ENCODE data around the gene USH1C.

Gene USH1C

DNA sequence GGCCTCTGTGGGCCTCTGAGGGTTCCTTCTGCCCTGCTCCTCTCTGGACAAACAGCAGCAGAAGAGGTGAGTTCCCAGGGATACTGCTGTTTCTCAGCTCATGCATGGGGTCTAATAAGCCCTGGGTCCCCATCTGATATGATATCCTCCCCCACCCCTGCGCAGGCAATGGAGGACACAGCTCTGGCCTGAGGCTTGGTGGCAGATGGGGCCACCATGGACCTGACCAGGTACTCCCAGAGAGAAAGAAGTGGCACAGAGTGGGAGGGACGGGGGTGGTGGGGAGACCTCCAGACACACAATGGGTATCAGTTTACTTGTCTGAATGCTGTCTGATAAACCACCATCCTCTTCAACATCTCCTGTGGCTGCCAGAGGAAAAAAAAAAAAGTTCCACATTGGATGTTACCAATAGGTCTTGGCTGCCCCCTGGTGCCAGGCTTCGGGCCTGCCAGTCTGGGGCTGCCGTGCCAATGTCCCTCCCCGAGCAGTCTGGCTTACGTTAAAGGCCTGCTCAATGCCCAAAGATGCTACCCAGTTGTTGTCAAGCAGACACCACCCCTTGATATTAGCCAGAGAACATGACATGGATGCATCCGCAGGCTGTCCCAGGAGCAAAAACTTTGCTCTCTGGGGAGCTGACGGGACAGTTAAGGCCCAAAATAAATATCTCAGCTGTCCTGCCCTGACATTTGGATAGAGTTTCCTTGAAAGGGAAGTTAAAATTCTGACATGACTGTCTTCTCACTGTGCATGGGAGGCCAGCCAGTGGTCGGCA, 39.7 kb downstream of the USH1C start:
- peak; percentile 72 for DNase-seq (ENCODE audit: low read depth)

DNA sequence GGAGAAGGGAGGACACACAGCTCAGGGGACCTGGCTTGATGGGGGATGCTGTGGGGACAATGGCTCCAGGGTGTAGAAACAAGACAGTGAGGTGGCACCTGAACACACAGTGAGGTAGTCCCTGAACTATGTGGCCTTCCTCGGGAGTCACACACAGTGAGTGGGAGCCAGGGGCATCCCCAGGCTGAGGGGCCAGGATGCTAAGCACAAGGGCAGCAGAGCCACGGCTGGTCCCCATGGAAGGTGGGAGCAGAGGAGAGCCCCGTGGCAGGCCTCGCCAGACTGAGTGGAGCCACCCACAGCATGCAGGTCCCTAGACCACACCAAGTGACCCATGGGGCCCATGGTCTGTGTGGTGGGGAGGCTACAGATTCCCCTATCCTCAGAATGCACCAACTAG, 41.6 kb downstream of the USH1C start:
- DNase-seq (ENCODE audit: low read depth) = no peak

DNA sequence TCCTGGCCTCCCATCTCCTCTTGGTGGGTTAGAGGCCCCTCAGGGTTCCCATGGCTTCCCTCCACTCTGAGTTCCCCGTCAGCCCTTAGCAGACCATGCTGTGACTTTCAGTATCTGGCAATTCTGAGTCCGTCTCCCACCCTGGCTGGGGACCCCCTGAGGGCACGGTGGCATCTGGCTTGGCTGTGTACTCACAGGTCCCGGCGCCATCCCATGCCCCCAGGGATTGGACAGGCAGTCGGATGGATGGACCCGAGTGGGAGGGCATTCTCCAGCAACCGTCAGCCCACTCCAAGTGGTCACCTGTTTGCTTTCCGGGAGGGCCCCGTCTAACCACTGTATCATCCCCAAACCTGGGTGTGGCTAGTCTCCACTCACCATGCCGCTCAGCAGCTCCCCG, 43.5 kb downstream of the USH1C start:
- no peak for DNase-seq (ENCODE audit: low read depth)

DNA sequence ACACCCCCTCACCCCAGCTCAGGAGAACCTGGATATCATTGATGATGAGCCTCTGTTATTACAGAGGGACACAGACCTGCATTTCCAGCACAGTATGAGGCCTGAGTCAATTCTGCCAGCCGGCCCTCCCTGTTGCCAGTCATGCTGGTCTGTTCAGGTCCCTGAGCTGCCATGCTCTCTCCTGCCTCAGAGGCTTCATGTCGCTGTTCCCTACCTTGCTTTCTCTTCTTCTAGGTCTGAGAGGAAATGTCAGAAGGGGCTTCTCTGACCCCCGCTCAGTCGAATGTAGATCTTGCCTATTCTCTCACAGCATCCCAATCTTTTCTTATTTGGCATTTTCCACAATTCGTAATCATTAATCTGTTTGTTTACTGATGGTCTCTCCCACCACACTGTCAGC, 45.7 kb downstream of the USH1C start:
- no peak for DNase-seq (ENCODE audit: low read depth)

DNA sequence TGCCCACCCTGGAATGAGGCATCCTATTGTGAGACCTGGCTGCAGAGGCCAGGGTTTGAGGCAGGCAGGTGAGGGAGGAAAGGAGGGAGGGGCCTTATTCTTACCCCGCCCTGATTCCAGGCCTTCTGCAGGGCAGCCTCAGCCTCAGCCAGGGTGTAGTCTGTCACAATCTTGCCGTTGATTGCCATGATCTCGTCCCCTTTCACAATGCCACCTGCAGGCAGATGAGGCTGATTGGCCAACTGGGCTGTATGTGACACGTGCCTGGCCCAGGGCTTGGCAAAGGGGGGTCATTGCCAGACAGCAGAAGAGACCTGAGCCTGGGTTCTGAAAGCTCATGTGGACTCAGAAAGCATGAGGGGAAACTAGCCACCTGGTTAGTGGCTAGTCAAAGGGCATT, 46.2 kb downstream of the USH1C start:
- DNase-seq (ENCODE audit: low read depth) = no peak

DNA sequence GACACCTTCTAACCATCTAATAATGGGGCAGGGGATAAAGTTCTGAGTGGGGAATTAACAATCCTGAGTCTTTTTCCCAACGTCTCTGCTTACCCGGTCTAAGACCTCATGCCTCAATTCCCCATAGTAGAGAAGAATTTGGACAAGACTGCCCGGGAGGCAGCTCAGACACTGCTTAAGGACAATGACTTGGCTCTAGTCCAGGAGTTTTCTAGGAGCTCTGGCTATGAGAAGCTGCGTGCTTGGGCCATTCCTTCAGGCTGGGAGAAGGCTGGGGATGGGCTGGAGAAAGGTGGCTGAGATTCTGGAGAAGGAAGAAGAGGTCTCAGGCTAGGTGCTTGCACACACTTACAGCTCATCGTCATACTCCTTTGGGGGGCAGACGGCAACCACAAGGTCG, 47.8 kb downstream of the USH1C start:
- DNase-seq (ENCODE audit: low read depth) = no peak

DNA sequence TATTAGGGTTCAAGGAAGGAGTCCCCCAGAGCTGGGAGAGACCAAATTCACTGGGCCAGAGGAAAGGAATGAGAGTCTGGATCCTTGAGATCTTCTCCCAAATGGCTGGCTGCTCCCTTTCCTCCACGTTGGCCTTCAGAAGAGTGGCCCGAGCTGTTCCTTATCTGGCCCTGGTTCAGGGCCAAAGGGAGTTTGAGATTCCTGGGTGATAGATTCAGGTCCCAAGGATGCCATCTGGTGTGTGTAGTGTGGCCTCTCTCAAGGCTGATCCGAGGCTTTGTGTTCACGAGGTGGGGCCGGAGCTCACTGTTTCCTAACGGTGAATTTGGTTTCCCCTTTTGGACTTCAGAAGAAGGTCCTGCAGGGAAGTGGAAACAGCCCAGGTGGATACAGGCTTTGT, 50.2 kb downstream of the USH1C start:
- no peak for DNase-seq (ENCODE audit: low read depth)

DNA sequence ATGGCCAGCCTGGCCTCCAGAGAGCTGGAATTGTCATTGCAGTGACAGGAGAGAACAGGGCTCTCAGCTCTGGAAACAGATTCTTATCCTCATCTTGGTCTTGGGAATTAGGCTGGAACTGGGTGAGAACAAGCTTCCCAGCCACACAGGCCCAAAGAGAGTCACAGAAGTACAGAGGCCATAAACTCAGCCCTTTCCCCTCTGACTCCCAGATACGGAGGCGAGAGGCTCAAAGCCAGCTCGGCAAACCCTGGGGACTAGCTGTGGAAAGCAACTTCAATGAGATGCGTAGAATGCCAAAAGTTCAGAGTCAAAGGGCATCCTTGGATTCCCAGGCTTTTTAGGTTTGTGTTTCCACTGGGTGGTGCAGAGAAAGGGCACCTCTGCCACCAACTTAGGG, 53.3 kb downstream of the USH1C start:
- DNase-seq (ENCODE audit: low read depth) = no peak

DNA sequence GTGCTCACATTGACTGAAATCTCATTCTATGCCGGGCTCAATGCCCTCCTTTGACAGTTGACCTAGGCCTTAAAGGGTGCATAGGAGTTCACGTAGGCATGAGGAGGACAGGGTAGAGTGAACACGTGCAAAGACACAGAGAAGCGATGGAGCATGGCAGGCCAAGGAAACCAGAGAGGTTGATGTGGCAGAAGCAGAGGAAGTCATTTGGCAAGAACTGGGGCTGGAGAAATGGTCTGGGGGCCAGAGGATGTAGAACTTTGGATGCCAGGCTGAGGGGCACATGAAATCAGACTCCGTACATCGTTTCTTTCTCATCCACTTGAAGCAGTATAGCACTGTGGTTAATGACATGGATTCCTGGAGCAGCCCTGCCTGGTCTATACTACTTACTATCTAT, 54.0 kb downstream of the USH1C start:
- DNase-seq (ENCODE audit: low read depth) = no peak

DNA sequence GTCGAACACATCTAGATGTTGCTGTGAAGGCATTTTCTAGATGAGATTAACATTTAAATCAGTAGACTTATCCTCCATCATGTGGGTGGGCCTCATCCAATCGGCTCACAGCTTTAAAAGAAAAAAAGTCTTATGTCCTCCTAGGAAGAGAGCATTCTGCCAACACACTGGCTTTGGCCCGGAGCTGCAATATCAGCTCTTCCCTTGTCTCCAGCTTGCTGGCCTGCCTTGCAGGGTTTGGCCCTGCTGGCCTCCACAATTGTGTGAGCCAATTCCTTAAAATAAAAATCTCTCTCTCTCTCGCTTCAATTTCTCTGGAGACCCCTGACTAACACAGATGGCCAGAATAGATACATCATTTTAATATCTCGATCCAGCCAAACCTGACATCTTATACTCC, 54.5 kb downstream of the USH1C start:
- DNase-seq (ENCODE audit: low read depth) = no peak

DNA sequence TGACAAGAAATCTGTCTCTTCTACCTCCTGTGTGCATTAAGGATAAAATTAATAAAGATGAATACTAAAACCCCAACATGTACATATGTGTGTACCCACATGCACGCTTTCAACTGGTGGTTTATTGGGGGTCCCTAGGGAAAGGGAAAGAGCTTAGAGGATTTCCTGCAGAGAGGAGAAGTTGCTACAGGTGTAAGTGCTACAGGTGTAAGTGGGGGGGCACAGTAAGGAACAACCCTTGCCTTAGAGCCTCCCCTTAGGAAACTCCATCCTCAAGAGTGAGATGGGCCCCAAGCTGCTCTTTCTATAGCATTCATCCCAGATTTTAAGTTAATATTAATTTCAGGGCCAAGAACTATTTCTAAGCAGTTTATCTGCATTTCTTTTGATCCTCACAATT, 55.7 kb downstream of the USH1C start:
- DNase-seq (ENCODE audit: low read depth) = no peak

DNA sequence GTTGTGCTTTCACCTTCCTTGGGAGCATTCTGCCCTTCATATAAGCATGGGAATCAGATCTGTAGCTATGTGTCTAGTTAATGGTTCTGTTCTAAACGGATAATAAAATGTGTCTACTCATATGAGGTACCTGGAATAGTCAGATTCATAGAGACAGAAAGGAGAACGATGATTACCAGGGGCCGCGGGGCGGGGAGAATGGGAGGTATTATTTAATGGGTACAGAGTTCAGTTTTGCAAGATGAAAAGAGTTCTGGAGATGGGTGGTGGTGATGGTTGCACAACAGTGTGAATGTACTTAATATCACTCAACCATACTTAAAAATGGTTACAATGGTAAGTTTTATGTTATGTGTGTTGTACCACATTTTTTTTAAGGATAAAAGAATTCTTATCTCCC, 57.6 kb downstream of the USH1C start:
- DNase-seq (ENCODE audit: low read depth) = no peak

DNA sequence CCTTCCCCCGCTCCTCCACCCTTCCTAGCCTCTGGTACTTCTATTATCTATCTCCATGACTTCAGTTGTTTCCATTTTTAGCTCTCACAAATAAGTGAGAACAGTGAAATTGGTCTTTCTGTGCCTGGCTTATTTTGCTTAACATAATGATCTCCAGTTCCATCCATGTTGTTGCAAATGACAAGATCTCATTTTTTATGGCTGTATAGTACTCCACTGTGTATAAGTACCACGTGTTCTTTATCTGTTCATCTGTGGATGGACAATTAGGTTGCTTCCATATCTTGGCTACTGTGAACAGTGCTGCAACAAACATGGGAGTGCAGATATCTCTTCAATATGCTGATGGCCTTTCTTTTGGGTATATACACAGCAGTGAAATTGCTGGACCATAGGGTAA, 60.7 kb downstream of the USH1C start:
- no peak for DNase-seq (ENCODE audit: low read depth)

DNA sequence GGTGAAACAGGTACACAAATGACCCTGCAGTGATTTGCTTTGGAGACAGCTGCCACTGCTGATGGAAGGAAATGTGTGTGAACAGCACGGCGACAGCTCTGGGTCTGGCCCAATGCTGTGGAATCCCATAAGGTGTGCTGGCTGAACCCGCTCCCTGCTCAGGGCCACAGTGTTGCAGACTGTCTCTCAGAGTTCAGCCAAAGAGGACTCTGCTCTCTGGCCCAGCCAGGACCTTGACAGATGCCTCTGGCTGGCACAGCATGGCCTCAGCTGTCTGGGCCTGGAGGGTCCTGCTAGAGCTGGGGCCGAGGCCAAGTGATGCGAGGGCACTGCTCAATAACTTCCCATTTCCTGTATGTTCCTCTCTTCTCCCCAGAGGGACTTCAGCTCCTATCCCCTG, 62.3 kb downstream of the USH1C start:
- no peak for DNase-seq (ENCODE audit: low read depth)

DNA sequence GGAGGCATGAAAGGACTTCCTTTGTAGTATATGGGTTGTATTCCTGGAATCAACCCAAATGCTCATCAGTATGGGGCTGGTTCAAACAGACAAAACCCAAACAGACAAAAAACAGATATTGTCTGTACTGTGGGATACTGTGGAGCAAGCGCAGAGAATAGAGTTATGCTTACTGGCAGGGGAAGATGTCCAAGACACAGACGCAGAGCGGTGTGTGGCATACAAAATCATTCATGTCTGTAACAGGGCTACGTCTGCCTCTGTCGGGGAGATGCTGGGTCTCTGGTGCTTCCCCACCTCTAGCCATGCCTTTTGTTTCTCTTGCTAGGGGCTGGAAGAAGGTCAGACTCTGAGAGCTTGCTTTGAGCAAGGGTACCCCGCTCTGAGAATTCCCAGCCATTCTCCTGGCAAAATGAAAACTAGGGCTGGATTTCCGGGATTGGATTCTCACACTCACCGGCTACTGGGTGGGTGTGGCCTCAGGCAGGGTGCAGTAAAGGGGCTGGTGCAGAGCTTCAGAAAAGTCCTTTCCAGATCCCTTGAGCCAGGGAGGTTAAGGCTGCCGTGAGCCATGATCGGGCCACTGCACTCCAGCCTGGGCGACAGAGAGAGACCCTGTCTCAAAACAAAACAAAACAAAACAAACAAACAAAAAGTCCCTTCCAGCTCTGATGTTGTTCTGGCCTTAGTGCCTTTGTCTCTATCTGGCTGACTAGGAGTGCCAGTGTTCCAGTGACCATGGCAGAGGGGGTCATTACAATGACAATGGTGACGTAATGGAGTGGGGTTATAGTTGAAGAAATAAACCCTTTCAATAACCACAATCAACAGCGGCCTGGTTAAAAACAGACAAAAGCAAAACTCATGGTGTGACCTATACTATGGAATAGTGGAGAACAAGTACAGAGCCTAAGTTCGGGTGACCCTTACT, 64.7 kb downstream of the USH1C start:
- no peak for DNase-seq (ENCODE audit: low read depth)

DNA sequence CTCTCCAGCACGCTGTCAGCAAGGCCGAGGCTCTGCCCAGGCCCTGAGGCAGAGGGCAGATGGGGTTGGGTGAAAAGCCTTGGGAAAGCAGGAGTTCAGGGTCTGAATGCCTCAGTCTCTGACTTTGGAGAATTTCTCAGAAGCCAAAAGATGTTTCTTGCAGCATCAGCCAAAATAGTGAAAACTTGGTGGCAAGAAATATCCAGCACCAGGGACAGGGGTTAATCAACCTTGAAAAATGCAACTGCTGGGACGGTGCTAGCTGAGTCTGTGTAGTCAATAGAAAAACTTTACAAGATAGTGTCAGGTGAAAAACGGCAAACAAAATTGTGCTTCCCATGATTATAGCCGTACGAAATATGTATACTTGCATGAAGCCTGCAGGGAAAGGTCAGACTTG, 66.1 kb downstream of the USH1C start:
- DNase-seq (ENCODE audit: low read depth) = no peak

DNA sequence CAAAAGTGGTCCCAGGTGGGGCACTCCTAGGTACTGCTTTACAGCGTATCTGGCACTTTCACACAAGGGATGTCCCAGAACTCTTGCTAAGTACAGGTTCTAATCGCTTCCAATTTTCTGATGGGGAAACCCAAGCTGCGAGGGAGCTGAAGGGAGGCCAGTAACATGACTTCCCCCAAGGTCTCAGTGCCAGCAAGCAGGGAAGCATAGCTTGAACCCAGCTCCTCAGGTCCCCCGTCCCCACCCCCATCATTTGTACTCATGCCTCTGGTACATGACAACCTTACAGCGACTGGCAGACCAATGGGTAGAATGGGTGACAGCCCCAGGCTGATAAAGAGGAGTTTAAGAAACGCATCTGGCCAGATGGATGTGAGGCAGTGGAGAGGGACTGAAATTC, 66.9 kb downstream of the USH1C start:
- DNase-seq (ENCODE audit: low read depth) = no peak

DNA sequence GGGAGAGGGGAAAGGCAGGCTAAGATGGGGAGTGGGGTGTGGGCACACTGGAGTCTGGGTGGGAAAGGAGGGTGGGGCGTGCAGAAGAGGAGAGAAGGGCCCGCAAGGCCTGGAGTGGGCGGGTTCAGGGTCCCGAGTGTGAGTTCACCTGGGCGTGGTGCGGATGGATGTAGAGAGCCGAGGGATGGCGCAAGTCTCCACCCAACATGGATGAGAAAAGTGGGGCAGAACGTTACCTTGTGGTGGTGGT, 67.2 kb downstream of the USH1C start:
- DNase-seq (ENCODE audit: low read depth) = no peak

DNA sequence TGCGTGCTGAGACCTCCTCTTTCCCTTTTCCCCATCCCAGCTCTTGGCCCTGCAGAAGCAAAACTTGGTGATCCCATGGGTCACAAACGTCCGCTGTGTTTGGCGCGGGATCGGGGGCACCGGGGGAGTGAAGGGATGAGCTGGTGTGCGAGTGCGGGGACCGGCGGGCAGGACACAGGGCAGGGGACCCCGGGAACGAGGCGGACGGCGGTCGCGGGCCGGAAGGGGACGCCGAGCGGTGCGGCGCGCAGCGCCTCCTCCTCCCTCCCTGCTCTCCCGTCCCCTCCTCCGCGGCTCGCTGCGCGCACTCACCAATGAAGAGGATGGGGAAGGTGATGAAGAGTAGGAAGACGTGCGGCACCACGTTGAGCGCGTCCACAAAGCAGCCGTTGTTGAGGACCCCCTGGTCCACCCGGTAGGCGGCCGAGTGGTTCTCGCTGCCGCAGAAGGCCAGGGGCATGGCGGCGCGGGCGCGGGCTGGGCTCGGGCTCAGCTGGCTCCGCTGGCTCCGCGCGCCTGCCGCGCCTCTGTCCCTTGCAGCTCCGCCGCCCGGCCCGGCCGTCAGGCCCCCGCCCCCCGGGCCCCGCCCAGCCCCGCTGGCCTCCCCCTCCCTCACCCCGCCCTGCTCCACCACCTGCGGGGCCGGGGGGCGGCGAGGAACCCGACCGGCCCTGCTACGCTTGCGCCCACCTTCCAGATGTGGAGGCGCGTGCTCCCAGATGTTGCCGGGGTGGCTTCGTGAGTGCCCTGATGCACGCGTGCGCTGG, 67.7 kb downstream of the USH1C start, which contains the start of gene ABCC8:
Gene ABCC8, minus strand, starts transcription at position 529 of the 767 bp plus-strand sequence. Its CDS starts 69 bp downstream, at position 460.
- DNase-seq (ENCODE audit: low read depth) = no peak

DNA sequence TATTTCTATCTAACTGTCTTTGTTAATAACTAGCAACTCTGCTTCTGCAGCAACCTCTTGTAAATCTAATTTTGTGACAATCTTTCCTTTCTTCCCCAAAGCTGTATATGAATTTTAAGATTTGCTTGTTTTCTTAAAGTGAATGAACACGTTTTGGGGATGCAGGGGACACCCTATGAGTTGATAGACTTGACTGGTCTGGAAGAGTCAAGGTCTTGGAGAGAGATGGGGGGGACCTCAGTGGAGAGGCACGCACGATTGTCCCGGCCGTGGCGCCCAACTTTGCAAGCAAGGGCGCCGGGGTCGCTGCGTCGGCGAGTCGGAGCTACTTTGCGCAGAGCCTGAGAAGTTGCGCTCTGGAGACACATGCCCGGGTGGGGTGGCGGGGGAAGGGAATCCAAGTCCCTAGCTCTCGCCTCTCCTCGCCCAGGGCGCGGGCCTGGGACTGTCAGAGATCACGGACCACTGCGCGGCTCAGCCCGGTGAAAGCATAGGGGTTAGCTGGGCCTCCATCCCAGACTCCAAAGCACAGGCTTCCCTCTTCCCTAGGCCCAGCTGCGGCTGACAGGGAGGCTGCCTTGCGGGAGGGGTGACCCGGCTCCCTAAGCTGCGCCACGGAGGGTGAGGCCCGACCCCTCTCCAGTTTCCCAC, 68.4 kb downstream of the USH1C start:
- no peak for DNase-seq (ENCODE audit: low read depth)

DNA sequence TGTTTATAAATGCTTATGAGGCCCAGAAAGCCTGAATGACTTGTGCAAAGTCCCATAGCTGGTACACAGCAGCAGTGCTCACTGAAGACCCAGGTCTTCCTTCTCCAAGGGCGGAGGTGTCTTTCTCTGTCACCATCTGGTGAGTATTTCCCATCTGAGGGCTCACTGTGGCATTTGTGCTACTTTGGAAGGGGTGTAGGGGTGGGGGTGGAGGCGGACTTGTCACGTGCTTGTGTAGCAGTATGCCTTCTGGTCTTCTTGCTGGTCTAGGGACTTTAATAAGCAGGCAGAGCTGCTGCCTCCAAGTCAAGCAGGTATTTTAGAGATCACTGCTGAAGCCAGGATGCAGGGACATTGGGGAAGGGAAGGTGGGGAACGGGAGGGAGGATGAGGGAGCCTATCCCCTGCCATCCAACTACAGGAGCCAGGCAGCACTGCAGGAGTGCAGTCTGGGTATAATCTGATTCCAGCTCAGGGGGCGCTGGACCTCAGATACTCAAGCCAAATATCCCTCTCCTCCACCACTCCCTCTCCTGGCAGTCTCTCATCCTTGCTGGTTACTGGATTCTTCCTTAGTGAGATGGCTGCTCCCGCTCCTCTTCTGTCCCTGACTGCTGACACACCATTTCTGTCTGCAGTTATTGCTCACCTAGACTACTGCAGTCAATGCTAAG, 71.0 kb downstream of the USH1C start:
- no peak for DNase-seq (ENCODE audit: low read depth)

DNA sequence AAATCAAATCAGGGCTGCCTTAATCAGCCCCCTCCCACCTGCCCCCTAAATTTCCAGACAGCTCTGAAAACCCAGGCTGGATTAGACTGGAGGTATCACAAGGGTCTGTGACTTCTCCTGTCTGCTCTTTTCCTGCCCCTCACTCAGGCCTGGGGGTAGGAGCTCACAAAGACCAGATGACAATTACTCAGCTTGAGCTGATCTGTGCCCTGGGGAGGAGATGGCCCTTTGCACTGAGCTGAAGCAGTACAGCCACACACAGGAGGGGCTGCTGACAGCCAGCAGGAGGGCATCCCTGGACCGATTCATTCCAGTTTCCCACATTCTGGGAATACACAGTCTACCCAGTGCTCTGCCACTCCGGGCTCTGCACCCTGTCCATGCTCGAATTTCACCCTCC, 71.7 kb downstream of the USH1C start:
- DNase-seq (ENCODE audit: low read depth) = no peak

Measured in stimulated activated CD8-positive, alpha-beta memory T cell treated with anti-CD3 and anti-CD28 coated beads, Interleukin-4, amount 100 ng/mL, for 24 hours (primary cell).